SH-SY5Y (cell line): ENCODE measurements around the gene RIPK4.

Source experiments
- GATA2 ChIP-seq: IDR thresholded peaks from 2 replicates; pipeline ENCODE4 v1.6.1; 2011; ENCODE audit warnings: mild to moderate bottlenecking, low read depth, low read length
- GATA3 ChIP-seq: IDR thresholded peaks from 2 replicates; pipeline ENCODE4 v1.6.1; 2011; ENCODE audit warnings: low read depth, mild to moderate bottlenecking, low read length, moderate library complexity

RIPK4 gene

DNA sequence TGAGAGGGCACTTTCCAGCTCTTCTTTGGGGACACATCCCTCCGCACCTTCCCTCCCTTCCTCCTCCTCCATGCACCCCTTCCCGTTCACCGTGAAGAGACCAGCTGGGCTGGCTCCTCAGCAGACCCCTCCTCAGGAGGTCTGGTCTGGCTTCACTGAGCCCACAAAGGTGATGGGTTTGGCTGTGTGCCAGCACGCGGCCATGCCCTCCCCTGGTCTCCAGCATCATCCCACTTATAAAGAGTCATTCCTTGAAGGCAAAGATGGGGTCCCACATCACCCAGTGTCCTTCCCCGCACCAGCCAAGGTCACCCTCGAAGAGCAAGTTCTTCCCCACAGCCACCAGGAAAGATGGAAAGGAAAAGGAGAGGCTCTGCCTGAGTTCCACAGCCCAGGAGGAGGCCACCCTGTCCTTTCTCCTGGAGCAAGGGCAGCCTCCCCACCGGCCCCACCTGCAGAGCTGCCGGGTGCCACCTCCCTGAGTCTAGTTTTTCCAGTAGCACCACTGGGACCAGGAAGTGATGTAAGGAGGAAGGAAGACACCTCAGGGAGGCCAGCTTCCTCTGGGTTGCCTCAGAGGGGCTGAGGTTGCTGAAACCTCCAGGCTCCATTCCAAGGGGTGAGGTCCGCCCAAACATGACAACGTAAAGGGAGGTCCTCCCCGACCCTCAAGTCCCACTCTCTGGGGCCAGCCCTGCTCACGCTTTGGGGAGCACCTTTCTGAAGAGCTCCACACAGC lies 32.7 kb downstream of the RIPK4 start:
- no peak for TF ChIP-seq GATA3
- TF ChIP-seq GATA2, result no peak

GRCh38 chr21:41731081-41731480 lies 35.8 kb downstream of the RIPK4 start:
- TF ChIP-seq GATA2 (no peak), GATA3 (no peak)

DNA sequence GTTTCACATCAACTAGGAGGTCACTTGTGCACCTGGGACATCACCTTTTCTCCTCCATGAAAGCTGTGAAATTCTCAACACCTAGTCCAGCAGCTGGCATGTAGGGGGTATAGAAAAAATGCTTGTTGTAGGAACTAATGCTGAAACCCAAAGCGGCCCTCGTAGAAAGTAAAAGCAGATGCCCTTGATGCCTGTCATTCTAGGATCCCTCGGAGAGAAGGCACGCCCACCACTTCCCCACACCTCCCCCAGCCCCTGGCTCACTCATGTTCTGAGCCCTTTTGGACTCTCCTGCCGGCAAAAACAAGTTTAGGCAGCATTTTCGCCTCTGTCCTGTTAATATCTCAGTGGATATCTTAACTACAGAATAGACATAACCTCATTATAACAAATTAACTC lies 36.5 kb downstream of the RIPK4 start:
- TF ChIP-seq GATA3 (no peak), GATA2 (no peak)

- TF ChIP-seq GATA3 (no peak), GATA2 (no peak)
These were observed 37.0 kb downstream of the RIPK4 start for GRCh38 chr21:41729701-41730366.

DNA sequence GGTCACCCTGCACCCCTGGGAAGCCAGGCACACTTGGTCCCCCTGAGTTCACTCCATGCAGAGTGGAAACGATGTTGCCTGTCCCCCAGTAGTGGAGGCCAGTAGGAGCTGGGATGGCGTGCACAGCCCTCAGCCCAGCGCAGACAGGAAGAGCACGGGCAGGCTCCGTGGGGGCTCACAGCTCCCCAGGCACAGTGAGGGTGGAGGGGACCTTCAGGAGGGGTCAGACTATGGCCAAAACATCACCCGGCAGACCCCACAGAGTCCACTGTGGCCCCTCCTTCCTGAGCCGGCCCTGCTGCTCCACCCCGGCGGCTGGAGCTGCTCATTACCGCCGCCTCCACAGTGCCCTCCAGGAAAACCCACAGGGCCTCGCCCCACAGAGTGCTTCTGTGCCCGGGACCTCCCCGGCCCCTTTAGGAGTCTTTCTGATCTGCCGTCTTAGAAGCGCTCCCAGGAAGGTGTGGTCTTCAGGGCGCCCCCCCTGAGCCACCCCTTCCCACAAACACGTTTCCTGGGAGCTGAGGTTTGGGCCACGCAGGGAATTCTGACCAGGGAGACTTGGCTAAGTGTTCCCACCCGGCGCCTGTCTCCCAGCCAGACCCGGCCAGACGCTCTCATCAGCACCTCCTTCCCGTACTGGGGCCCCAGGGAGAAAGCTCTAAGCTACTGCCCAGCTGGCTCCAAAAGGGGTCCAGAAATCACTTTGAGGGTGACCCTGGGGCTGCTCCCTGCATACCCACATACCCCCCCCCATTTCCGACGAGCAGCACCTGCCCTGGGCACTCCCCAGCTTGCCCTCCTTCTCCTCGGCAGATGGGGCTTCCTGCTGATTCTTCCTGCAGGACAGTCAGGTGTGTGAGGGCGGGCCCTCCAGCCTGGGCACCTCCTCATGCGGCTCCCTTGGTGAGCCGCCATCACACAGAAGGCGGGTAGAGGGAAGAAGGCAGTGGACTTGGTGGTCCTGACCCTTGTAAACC lies 38.8 kb downstream of the RIPK4 start:
- TF ChIP-seq GATA2, result no peak
- TF ChIP-seq GATA3, result no peak

DNA sequence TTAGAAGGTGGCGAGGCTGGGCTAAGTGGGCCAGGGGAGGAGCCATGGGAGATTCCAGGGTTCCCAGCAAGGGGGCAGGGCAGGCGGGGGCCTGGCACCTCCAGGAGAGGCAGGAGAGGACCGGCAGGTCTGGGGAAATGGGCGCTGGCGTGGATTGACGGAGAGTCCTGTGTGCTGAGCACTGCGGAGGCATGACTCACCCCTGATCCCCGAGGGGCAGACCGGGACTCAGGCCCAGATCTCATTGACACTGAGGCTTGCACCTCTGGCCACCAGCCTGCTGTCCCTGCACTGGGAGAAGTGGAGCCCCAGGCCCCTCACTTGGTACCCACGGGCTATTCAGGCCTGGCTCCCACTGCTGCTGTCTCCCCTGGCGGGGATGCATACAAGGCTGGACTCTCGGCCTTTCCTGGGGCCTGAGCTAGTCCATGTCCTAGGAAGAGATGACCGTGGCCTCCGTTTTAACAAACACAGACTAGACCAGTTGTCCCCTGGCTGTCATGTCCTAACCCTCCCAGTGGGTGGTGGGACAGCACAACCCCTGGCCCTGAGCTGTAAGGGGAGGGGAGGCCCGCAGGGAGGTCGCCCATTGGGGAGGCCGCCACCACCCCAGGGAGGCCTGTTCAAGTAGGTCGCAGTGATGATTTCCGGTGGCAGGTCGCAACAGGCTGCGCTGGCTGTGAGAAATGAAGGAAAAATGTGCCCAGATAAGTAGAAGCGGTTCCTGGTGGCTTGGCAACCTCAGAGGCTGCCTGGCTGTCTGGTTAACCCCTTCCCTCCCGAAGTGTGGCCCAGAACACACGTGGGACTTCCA lies 39.7 kb downstream of the RIPK4 start:
- no peak for TF ChIP-seq GATA2
- no peak for TF ChIP-seq GATA3

- TF ChIP-seq GATA2, result no peak
- no peak for TF ChIP-seq GATA3
These were observed 40.3 kb downstream of the RIPK4 start for GRCh38 chr21:41726630-41726969.

GRCh38 chr21:41726058-41726558 lies 40.7 kb downstream of the RIPK4 start:
- no peak for TF ChIP-seq GATA3
- TF ChIP-seq GATA2, result no peak

- TF ChIP-seq GATA2 (no peak), GATA3 (no peak)
These were observed 41.3 kb downstream of the RIPK4 start for GRCh38 chr21:41725421-41726031.

DNA sequence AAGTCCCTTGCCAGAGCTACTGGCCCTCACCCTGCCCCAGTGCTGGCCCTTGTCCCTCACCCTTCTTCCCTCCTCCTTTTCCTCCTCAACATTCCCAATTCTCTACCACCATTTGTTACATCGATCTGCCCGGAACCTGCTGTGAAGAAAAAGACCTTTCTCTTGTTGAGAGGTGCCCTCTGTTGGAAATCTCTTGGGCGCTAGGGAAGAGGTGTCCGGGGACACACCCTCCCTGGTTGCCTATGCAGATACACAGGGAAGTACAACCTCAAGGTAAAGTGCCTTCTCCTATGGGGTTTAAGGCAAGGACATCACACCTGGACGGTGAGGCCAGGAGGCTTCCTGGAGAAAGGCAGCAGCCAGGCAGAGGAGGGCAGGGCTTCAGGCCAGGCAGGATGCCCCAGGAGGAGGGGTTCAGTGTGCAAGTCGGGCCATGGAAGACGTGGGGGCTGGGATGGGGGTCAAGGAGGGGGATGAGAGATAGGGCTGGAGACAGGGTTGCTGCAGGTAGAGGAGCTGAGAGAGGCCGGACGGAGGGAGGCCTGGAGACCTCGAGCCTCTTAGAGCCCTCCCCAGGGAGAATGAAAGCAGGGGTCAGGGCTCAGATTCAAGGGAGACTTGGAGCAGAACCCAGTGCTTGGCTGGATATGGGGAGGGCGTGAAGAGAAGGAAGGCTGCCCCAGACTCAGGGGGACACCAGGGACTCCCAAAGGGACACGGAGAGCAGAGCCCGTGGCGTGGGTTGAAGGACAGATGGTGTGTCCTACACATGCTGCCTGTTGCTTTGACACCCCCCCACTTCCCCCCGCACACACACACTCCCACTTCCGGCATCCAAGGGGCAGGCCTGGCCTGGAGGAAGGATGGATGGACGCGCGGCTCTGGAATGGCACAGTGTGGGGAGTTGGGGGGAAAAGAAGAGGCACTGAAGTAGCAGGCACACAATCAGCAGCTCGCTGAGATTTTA lies 44.5 kb downstream of the RIPK4 start:
- TF ChIP-seq GATA2 (no peak), GATA3 (no peak)

DNA sequence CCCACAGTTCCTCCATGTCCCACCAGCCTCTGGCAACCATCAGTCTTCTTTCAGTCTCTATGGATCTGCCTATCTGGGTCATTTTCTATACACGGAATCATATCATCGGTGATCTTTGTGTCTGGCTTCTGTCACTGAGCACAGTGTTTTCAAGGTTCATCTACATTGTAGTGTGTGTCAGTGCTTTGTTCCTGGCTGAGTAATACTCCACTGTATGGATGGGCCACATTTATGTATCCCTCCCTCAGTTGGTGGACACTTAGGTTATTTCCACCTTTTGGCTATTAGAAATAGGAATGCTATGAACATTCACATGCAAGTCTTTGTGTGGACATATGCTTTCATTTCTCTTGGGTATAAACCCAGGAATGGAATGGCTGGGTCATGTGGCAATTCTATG lies 46.6 kb downstream of the RIPK4 start:
- TF ChIP-seq GATA2, result no peak
- TF ChIP-seq GATA3, result no peak

DNA sequence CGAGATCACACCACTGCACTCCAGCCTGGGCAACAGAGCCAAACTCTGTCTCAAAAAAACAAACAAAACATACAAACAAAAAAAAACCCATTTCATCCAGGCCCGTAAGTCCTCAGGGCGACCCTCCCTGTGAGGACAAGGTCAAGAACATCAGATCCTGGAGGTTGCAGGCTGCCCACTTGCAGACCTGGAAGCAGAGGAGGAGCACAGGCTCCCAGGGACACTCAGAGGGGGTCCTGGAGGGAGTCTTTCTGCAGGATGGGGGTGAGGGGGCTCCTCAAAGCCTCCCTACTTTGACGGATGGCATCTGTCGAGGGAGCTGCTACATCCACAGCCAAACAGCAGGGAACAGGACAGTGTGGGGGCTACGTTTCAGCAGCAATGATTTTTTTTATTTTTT lies 47.2 kb downstream of the RIPK4 start:
- TF ChIP-seq GATA2 (no peak), GATA3 (no peak)
